ENCODE data around the gene CD19. TPM values are rescaled to one million over a fixed set of nuclear protein-coding genes. Genes with fewer than 3 reads are reported as not detected.

The CD19 gene
- total RNA-seq, 2 experiments from 2014 or later = 1.1 to 1.3 TPM

- CTCF ChIA-PET = no interaction called here
These were observed 28.3 kb upstream of the CD19 start for GRCh38 chr16:28903344-28904042.

GRCh38 chr16:28904363-28904762 lies 27.4 kb upstream of the CD19 start:
- H3K4me3 Mint-ChIP-seq = no peak overlapping the region

More at GRCh38 chr16:28903344-28904042, 28.3 kb upstream of the CD19 start:
- no peak overlapping the region for H3K27ac Mint-ChIP-seq
- TF ChIP-seq CTCF (IDR thresholded peaks at IDR 0.05) = no peak
- POLR2A ChIA-PET = interaction anchor here (1.0 to 1.2 kb wide), 2 partner anchors 39 to 55 kb away, joined by 3 to 4 read pairs; no protein-coding TSS in a partner anchor
- intact Hi-C loops (cut with micrococcal nuclease) = no loop called here
- no peaks in the 10 kb centered on the region for H3K36me3 Mint-ChIP-seq (ENCODE audit: low read depth)
- H3K9me3 Mint-ChIP-seq = no peaks in the 10 kb centered on the region
- no peak for ATAC-seq
- no peak overlapping the region for H3K4me3 Mint-ChIP-seq
- no peak for DNase-seq
- H3K4me1 Mint-ChIP-seq (ENCODE audit: low read depth) = peaks cover 4% of the 10 kb centered on the region
- H3K27me3 Mint-ChIP-seq = no peaks in the 10 kb centered on the region

GRCh38 chr16:28904828-28905227 lies 26.9 kb upstream of the CD19 start:
- ChIA-PET CTCF (no interaction called here), POLR2A (no interaction called here)
- H3K27ac Mint-ChIP-seq = no peak overlapping the region
- intact Hi-C loops (cut with micrococcal nuclease) = no loop called here
- H3K4me3 Mint-ChIP-seq = no peak overlapping the region
- DNase-seq (no peak), ATAC-seq (no peak)
- H3K36me3 Mint-ChIP-seq (ENCODE audit: low read depth) = no peaks in the 10 kb centered on the region
- no peak for TF ChIP-seq CTCF (IDR thresholded peaks at IDR 0.05)
- no peaks in the 10 kb centered on the region for H3K9me3 Mint-ChIP-seq
- no peaks in the 10 kb centered on the region for H3K27me3 Mint-ChIP-seq
- H3K4me1 Mint-ChIP-seq (ENCODE audit: low read depth) = peaks cover 4% of the 10 kb centered on the region

More at GRCh38 chr16:28904363-28904762, 27.4 kb upstream of the CD19 start:
- ATAC-seq (no peak), DNase-seq (no peak)
- no peaks in the 10 kb centered on the region for H3K9me3 Mint-ChIP-seq
- intact Hi-C loops (cut with micrococcal nuclease) = no loop called here
- POLR2A ChIA-PET = no interaction called here
- CTCF ChIA-PET = no interaction called here
- no peaks in the 10 kb centered on the region for H3K27me3 Mint-ChIP-seq
- no peak overlapping the region for H3K27ac Mint-ChIP-seq
- H3K4me1 Mint-ChIP-seq (ENCODE audit: low read depth) = peaks cover 4% of the 10 kb centered on the region
- TF ChIP-seq CTCF (IDR thresholded peaks at IDR 0.05) = no peak
- no peaks in the 10 kb centered on the region for H3K36me3 Mint-ChIP-seq (ENCODE audit: low read depth)

GRCh38 chr16:28905229-28905754 lies 26.5 kb upstream of the CD19 start:
- no peak overlapping the region for H3K4me3 Mint-ChIP-seq
- H3K27ac Mint-ChIP-seq = no peak overlapping the region
- ATAC-seq = no peak
- ChIA-PET POLR2A (interaction anchor here (1.7 kb wide), 1 partner anchor 11 kb away, joined by 5 read pairs; no protein-coding TSS in a partner anchor), CTCF (no interaction called here)
- H3K36me3 Mint-ChIP-seq (ENCODE audit: low read depth) = peaks cover 4% of the 10 kb centered on the region
- peaks cover 4% of the 10 kb centered on the region for H3K4me1 Mint-ChIP-seq (ENCODE audit: low read depth)
- H3K9me3 Mint-ChIP-seq = no peaks in the 10 kb centered on the region
- intact Hi-C loops (cut with micrococcal nuclease) = no loop called here
- H3K27me3 Mint-ChIP-seq = no peaks in the 10 kb centered on the region
- no peak for TF ChIP-seq CTCF (IDR thresholded peaks at IDR 0.05)
- no peak for DNase-seq

GRCh38 chr16:28905800-28906372 lies 25.9 kb upstream of the CD19 start:
- Mint-ChIP-seq H3K4me3 (no peak overlapping the region), H3K27me3 (no peaks in the 10 kb centered on the region), H3K36me3 (ENCODE audit: low read depth) (peaks cover 6% of the 10 kb centered on the region), H3K9me3 (no peaks in the 10 kb centered on the region), H3K27ac (no peak overlapping the region), H3K4me1 (ENCODE audit: low read depth) (peaks cover 4% of the 10 kb centered on the region)
- CTCF ChIA-PET = no interaction called here
- ATAC-seq (no peak), DNase-seq (no peak)
- no peak for TF ChIP-seq CTCF (IDR thresholded peaks at IDR 0.05)
- intact Hi-C loops (cut with micrococcal nuclease) = no loop called here
- POLR2A ChIA-PET = interaction anchor here (1.2 to 1.7 kb wide), 2 partner anchors 11 to 27 kb away, joined by 3 to 5 read pairs; no protein-coding TSS in a partner anchor
